Stimulated activated CD8-positive, alpha-beta memory T cell treated with anti-CD3 and anti-CD28 coated beads, Interleukin-12 subunit alpha, Interleukin-12 subunit beta, amount 100 ng/mL, for 4 hours (primary cell): Measurements from ENCODE around the gene EPB41L1.

Experiments
- DNase-seq: peaks from one replicate; pipeline ENCODE4 v3.0.0-alpha.2; 2020; ENCODE audit warnings: low read depth

EPB41L1 gene

GRCh38 chr20:36281785-36282380, 127.3 kb downstream of the EPB41L1 start:
- DNase-seq: no peak
